Stimulated activated CD4-positive, alpha-beta T cell treated with anti-CD3 and anti-CD28 coated beads, Interleukin-4, amount 100 ng/mL, for 4 hours (primary cell): ENCODE results near the gene MOB2.

Source experiments
- DNase-seq, 2 experiments: peaks; one replicate each; pipeline ENCODE4 v3.0.0-alpha.2; 2020

Gene MOB2

DNA sequence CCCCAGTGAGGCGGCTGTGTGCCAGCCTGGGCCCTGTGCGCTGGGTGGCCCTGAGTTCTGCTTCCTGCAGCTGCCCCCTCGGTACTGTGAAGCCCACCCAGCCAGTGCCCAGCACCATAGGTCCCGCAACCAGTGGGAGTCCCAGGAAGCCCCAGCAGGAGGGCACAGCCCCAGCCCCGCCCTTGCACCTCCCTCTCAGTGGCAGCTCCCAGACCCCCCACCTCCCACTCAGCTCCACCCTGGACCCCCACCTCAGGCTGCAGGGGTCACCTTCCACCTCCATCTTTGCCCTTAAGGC is 30.9 kb downstream of the MOB2 start:
- DNase-seq, result no peak

DNA sequence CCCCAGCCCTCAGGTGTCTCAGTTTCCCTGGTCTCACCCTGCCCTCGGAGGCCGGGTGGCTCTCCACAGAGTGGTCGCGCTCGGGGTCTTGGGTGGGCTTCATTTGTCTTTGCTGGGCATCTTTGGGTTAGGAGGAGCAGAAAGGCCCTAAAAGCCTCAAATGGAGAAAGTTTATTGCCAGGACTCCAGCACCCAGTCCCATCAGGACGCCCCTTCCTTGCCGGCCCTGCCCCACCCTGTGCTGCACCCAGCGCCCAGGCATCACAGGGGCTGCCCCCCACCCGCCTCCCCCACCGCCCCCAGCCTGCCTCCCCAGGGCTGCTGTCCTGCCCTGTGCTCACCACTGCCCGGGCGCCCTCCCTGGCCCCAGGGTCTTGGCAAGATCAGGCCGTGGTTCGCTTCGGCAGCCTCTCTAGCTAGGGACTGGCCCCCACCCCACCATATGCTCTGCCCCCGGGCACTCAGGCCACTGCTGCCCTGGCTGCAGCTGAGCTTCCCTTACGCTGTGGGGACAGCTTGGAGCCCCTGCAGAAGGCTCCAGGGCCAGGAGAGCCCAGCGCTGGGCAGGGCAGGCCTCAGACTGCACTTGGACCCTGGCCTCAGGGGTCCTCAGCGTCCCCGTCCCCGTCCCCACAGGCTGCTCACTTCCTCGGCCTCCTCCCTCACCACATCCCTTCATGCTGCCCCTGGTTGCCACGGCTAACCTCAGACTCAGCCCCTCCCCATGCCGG is 31.4 kb downstream of the MOB2 start:
- DNase-seq, result no peak

GRCh38 chr11:1454576-1454975 is 32.0 kb downstream of the MOB2 start:
- no peak for DNase-seq

DNA sequence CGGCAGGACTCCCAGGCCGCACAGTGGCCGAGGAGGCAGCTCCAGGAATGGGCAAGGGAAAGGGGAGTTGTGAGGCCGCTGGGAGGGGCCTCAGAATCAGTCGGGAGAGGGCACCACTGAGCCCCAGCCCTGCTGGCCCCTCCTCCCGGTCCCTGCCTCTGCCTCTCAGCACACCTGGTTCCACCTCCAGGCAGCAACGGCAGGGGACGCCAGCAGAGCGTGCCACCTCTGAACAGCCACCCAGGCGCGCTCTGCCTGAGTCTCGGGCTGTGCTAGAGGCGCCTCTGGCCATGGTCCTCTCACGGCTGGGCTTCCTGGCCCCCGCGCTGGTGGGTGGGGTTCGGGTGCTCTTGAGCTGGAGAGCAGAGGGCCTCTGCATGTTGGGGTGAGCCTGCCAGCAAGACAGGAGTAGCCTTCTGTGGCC is 33.0 kb downstream of the MOB2 start:
- no peak for DNase-seq

GRCh38 chr11:1452744-1453143 is 33.8 kb downstream of the MOB2 start:
- DNase-seq, result no peak

DNA sequence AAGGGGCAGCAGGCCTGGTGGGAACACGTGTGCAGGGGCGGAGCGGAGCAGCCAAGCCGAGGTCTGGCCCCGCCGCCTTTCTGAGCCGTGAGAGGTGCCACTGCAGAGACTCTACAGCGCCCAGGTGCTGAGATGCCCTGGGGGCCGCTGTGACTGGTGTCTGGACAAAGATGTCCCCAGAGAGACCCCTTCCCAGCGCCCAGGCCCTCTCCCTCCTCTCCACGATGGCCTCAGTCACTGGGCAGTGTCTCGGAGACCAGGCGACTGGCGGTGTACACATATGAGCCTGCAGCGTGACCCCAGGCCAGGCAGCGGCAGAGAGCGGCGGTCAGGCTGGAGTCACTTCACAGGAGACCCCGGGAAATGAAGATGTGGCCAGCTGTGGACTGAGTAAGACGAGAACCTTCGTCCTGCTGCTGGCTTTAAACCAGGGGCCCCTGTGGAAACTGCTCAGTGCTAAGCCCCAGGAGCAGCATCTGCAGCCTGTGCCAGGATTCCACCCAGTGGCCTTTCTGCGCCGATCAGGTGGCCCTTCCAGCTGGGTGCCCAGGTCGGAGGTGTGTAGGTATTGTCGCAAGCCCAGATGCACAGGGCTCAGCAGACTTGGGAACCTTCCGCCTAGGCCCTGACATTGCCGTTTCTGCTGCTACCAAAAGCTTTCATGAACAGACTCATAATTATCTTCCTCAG is 34.7 kb downstream of the MOB2 start:
- no peak for DNase-seq

DNA sequence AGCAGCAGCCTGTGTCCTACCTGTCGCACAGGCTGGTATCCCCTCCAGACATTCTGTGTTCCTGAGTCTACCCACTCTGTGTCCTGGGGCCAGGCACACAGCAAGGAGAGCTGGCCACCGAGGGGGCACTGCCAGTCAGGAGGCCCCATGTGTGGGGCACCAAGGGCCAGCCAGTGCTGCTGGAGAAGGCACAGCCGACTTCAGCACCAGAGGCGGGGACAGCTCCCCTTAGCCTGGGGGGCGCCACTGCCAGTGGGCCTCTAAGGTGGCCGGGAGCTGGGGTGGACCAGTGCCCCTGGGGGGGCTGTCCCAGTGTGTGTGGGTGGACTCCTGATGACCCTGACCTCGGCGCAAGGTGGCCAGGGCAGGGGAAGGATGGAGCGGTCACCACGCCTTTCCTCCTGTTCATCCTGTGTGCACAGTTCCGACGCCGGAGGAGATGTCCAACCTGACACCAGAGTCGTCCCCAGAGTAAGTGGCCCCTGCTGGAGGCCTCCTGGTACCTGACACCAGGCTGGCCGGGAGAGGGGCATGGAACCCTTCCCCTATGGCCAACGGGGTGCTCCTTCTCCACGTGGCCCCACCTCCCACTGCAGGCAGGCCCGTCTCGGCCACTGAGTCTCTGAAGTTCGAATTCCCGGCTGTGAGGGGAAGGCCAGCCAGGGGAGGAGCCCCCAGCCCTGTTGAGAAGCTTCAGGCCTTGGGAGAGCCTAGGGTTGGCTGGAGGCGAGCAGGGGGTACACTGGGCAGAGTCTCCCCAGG is 35.4 kb downstream of the MOB2 start:
- no peak for DNase-seq

- DNase-seq, result no peak
These were observed 36.2 kb downstream of the MOB2 start for GRCh38 chr11:1450344-1450875.

GRCh38 chr11:1449490-1450243 is 36.9 kb downstream of the MOB2 start:
- no peak for DNase-seq

- DNase-seq, result no peak
These were observed 37.7 kb downstream of the MOB2 start for GRCh38 chr11:1448882-1449281.

DNA sequence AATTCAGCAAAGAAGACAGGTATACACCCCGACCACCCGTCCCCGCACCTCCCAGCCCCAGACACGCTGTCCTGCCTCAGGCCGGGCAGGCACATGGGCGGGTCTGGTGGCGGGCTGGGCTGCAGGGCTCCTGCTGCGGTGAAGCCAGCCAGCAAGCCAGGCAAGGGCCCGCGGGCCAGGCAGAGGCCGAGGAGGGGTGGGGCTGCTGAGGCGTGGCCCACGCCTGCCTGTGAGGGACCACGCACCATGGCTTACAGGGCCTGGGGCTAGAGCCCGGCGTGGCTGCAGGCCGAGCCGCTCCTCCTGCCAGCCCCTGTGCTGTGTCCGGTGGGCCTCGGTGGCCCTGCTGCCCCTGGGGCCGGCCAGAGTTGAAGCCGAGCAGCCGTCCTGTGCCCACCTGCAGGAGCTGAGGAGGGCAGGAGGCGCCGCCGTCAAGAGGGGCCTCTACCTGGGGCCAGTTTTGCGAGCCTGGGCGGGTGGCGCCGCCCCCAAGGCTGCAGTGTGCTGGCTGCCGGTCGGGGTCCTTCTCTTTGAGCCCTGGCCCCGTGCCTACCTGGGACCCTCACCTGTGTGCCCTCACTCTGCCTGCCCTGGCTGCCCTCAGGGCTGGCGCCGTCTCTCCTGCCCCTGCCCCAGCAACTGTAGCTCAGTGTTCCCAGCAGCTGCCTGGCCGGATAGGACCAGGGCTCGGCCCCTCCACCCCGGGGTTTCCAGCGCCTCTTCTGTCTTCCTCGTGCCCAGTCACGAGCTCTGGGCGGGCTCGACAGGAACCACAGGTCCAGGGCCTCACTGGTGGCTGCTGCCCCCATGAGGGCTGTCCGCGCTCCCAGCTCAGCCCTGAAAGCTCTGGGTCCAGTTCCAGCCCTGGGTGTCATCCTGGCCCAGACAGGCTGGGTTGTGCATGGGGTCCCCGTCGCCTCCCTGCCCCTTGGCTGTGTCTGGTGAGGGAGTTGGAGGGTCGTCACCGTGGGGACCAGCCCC is 38.4 kb downstream of the MOB2 start:
- DNase-seq, result no peak

DNA sequence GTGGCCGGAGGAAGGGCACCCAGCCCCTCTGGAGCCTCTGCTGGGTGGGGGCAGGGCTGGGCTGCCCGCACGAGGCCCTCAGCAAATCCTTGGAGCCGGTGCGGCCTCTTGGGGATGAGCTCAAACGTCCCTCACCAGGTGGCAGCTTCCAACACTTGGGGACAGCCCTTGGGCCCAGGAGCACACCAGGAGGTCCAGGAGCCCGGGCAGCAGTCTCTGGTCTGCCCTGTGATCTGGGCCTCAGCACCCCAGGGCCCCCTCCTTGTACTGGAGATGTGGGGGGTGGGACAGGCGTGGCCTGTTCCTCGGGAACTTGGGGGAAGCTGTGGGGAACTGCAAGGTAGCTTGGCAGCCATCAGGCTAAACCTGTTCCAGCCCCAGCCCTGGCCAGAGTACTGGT is 40.0 kb downstream of the MOB2 start:
- no peak for DNase-seq

GRCh38 chr11:1445741-1446445 is 40.7 kb downstream of the MOB2 start:
- DNase-seq, result no peak

- no peak for DNase-seq
These were observed 41.7 kb downstream of the MOB2 start for GRCh38 chr11:1444823-1445422.

- no peak for DNase-seq
These were observed 42.3 kb downstream of the MOB2 start for GRCh38 chr11:1444321-1444720.

DNA sequence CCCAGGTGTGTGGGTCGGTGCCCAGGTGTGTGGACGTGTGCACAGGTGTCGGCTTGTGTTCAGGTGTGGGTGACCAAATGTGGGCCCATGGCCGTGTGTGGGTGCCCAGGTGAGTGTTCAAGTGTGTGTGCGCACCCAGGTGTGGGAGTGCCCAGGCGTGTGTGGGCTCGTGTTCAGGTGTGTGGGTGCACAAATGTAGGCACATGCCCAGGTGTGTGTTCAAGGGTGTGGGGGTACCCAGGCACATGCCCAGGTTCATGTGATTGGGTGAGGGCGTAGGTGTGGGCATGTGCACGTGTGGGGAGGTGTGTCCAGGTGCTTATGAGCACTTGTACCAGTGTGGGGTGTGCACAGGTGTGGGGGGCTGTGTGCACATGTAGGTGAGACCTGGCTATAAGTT is 42.8 kb downstream of the MOB2 start:
- DNase-seq, result no peak

- no peak for DNase-seq
These were observed 43.7 kb downstream of the MOB2 start for GRCh38 chr11:1442807-1443366.

- no peak for DNase-seq
These were observed 44.4 kb downstream of the MOB2 start for GRCh38 chr11:1442163-1442562.

DNA sequence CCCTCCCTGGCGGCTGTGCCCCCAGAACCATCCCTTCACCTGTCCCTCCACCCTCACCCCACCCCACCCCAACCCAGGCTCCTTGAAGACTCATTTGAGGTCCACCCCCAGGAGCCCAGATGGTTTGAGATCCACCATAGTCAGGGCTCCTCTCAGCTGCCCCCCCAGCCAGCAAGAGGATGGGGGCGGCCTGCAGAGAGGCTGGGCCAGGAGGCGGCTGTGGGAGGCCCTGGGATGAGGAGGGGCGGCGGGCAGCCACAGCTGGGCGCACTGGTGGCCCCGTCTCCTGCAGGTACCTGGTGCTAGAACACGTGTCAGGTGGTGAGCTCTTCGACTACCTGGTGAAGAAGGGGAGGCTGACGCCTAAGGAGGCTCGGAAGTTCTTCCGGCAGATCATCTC is 46.1 kb downstream of the MOB2 start:
- DNase-seq, result no peak

GRCh38 chr11:1440066-1440465 is 46.5 kb downstream of the MOB2 start:
- DNase-seq, result no peak
